GM12892 (cell line): ENCODE measurements around the gene CEP128.

Experiments used
- POLR2A ChIP-seq: IDR thresholded peaks from 2 replicates; pipeline ENCODE4 v1.6.1; 2011; ENCODE audit warnings: low read depth, low read length, control low read depth
- POLR2AphosphoS5 ChIP-seq: IDR thresholded peaks from 2 replicates; pipeline ENCODE4 v1.6.1; 2011; ENCODE audit warnings: low read depth, low read length, control low read depth

GRCh38 chr14:80906336-80906735, 35.2 kb downstream of the CEP128 start:
- TF ChIP-seq POLR2A (no peak), POLR2AphosphoS5 (no peak)
